GM12801 (cell line): Measurements from ENCODE around the gene FOXO3.

Experiments used
- CTCF ChIP-seq: IDR thresholded peaks from one replicate; pipeline ENCODE4 v1.5.1; 2011; ENCODE audit warnings: control low read depth; ENCODE audit not compliant: insufficient read length; ENCODE audit errors: extremely low read depth

Gene FOXO3

GRCh38 chr6:108693430-108694154 lies 132.9 kb downstream of the FOXO3 start:
- no peak for TF ChIP-seq CTCF

DNA sequence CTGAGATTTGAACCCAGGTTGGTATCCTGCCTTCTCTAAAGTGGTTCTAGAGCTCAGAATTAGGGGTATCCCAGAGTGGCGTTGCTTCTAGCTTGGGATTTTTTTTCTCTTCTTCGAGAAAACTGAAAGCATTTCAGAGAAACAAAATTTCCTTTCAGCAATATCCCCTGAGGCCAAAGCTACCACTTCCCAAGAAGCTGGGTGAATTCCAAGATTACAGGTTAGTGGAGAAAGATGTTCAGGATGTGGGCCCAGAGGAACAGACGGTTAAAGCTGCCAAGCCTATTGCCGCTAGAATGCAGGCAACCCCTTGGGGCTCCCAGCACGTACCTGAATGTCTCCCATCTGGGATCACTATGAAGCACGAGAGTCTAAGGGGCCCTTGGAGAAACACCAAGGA lies 134.1 kb downstream of the FOXO3 start:
- TF ChIP-seq CTCF = no peak

- no peak for TF ChIP-seq CTCF
Measured at GRCh38 chr6:108697561-108698161, 136.9 kb downstream of the FOXO3 start.

GRCh38 chr6:108698593-108699289 lies 138.0 kb downstream of the FOXO3 start:
- TF ChIP-seq CTCF = no peak

DNA sequence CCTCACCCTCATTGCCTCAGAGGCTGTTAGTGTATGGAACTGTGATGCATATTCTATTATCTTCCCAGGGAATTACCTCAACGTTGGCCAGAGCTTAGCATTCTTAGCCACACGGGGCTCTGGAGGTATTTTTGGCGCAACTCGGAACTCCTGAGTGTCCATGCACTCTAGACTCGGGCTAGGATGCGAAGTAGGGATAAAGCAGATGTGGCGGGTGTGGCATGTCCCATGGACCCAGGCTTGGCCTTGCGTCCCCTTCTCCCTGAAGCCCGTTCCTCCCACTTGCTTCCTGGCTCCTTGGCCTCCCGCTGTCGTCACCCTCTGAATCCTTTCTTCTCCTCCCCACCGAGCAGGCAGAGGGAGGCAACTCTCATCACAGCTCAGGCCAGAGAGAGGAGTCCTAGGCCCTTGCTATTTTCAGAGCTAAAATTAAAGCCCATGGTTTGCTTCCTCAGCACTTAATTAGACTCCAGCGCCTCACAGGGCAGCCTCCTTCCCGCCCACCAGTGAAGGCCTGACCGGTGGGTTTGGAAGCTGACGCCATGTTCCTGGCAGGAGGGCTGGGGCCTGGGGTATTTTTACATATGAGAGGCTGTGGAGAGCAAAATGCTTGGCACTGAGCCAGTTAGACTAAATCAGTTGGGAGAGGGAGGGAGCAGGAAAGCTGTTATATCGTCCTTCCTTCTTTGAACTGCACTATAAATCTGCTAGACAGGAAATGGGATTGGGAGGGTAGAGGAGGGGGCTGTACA lies 138.7 kb downstream of the FOXO3 start:
- TF ChIP-seq CTCF = no peak

DNA sequence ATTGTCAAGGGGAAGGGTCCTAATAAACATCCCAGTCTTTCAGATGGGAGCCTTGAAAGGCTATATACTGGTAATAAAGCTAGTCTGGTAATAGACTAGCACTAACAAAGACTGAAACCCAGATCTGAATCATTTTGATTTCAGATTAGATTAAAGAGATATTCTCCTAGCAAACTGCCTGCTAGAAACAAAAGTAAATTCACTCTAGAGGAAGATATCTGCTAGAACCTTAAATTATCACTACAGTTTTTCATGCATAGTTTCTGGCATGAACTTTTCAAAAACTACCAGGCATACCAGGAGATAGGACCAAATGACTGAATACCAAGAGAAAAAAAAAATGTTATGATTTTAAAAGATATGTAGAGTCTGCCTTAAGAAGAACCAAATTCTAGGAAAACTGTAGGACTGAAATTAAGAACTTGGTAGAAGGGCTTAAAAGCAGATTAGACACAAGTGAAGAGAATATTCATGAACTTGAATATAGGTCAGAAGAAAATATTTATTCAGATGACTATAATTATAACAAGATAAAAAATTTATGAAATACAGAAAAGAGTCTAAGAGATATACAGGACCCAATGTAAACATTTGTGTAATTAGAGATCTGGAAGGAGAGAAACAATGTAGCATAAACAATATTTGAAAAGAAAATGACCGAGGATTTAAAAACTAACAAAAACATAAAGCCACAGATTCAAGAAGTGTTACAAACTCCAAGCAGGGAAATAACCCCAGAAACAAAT lies 141.6 kb downstream of the FOXO3 start:
- TF ChIP-seq CTCF = no peak
